TTC549 (cell line): ENCODE results near the gene SMYD3.
"Not testable (repeated sequence)": the region's sequence is repeated elsewhere in the genome, so short reads cannot be mapped to it uniquely, and the experiment has no call there.

ENCODE experiments used
- FAIRE-seq: peaks from 2 replicates; lab custom pipeline; 2012; peaks lifted over from hg19 to GRCh38; lab: Jason Lieb, UNC

The SMYD3 gene

DNA sequence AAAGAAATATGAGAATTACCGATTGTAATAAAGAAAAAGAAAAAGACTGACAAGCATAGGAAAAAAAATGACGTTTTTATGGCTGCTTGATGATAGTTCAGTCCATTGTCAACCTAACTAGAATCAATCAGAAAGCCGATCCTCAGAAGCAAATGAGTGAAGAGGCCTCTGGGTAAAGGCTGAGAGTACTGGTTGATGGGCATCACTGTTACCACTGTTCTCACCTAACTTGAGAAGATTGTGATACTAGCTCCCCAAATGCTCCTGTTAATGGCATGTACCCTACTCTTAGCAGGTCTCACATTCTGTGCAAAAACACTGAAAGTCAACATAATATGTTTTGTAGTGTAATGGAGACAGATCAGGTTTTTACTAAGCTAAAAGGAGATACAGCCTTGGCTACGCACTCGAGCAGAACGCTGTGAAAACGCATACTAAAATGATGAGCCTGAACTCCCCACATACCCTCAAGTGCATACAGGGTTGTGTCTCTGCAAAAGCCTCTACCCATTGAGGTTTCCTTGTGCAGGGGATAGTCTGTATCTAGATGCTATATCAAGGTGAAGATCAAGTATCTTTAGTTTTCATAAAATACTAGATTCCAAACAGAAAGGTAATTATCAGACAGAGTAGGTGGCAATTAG lies 554.6 kb downstream of the SMYD3 start:
- FAIRE-seq = no peak

- FAIRE-seq = no peak
Observed at GRCh38 chr1:245948786-245949185, 558.3 kb downstream of the SMYD3 start.

- no peak for FAIRE-seq
Observed at GRCh38 chr1:245946905-245947304, 560.2 kb downstream of the SMYD3 start.

- FAIRE-seq = not testable (repeated sequence)
Observed at GRCh38 chr1:245945136-245945535, 561.9 kb downstream of the SMYD3 start.

- no peak for FAIRE-seq
Observed at GRCh38 chr1:245942856-245943255, 564.2 kb downstream of the SMYD3 start.

- not testable (repeated sequence) for FAIRE-seq
Observed at GRCh38 chr1:245941771-245942170, 565.3 kb downstream of the SMYD3 start.

- no peak for FAIRE-seq
Observed at GRCh38 chr1:245939756-245940345, 567.2 kb downstream of the SMYD3 start.

DNA sequence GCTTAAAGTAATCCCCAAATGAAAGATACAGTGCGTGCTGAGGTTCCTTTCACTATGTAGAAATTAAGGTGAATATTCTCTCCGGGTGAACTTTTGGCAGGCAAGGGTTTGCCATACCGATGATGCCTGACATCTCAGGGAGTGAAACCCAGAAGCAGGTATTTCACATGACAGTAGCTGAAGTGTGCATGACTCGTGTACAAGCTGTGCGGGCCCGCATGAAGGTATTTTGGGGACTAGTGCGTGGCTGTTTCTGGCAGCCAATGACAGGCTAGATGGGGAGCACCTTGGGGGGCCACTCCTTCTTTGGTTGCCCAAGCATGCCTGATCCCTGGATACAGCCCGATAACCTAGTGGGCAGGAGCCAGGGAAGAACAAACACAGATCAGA lies 569.0 kb downstream of the SMYD3 start:
- FAIRE-seq = no peak

DNA sequence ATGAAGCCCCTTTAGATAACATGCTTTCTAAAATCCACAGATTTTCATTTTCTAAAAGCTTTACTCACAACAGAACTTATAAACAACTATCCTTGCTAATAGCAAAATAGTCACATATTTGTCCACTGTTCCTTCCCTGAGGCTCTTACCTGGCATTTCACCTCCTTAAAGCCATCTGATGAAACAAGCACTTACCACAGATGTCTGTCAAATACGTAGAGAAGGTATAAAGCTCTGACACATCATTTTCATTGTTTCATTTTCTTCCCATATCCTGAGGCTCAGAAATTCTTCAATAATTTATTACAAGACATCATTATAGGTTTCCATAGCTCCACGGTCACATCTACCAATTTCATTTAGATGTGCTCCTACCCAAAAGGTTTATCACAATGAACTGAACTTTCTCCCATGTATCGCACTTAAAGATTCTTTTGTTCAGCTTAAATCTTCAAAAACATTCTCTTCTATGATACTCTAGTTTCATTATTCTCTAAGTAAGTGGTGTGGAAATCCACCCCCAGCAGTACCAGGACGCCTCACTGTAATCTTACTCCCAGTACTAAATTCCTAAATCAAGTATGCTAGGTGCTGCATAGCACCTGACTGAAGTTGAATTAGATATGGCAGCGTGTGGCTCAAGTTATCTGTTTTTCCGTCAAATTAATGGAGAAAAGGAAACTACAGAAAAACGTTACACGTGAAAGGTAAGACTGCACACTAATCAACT lies 569.6 kb downstream of the SMYD3 start:
- FAIRE-seq = no peak

DNA sequence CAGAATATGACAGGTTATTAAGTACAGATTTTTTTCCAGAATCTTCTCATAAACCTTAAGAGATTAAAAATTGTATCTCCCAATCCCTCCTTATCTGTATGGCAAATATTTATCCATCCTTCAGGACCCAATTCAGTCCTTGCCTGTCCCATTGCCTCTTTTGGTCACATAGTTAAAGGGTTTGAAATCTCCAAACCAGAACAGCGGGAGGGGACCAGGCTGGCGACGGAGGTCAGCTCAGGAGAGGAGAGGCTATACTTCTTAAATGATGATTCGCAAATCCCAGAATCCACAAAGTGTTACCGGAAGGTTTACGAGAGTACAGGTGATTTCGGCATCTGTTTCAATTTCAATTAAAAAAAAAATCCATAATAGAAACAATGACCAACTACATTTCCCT lies 572.7 kb downstream of the SMYD3 start:
- no peak for FAIRE-seq

- no peak for FAIRE-seq
Observed at GRCh38 chr1:245933431-245934045, 573.5 kb downstream of the SMYD3 start.

- no peak for FAIRE-seq
Observed at GRCh38 chr1:245932302-245932972, 574.6 kb downstream of the SMYD3 start.

- no peak for FAIRE-seq
Observed at GRCh38 chr1:245931450-245931849, 575.6 kb downstream of the SMYD3 start.

DNA sequence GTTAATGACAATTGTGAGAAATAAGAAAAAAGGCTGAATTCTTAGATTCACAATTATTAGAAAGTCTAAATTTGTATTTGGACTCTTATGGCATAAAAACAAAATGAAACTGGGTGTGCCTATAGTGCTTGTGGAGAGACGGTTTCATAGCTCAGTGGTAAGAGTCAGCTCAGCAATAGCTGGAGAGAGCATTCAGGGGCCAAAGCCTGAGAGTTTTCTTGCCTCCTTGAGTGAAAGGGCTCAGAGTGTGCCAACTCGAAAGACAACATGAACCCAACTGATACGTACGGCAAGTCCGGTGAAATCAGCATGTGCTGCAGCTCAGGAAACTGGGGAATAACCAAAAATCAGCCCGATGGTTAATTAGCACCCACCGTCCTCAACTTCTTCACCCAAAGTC lies 577.9 kb downstream of the SMYD3 start:
- FAIRE-seq = no peak

DNA sequence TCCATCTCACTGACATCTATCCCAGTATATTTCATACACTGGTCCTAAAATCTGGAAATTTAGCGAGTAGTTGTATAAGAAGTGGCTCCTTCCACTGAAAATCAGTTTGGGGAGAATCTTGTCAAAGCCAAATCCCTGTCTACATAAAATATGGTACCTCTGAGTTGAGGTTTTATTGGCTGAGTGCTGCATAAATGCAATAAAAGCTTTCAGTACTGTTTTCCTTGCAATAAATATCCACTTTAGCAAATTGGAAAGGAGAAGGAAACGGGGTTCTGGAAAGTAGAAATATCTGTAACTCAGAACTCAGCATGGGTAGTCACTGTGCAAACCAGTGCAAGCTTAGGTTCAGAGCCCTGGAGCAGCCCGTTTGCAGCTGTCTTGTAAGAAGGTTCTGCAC lies 580.2 kb downstream of the SMYD3 start:
- FAIRE-seq = no peak

GRCh38 chr1:245923215-245923614 lies 583.9 kb downstream of the SMYD3 start:
- FAIRE-seq = no peak

DNA sequence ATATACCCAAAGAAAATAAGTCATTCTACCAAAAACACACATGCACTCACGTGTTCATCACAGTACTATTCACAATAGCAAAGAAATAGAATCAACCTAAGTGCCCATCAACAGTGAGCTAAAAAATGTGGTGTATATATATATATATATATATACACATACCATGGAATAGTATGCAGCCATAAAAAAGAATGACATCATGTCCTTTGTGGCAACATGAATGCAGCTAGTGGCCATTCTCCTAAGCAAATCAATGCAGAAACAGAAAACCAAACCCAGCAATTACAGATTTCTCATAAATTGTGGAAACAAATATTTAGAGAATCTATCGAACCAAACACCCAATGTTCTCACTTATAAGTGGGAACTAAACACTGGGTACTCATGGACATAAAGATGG lies 585.7 kb downstream of the SMYD3 start:
- no peak for FAIRE-seq

GRCh38 chr1:245917403-245917802 lies 589.7 kb downstream of the SMYD3 start:
- no peak for FAIRE-seq

DNA sequence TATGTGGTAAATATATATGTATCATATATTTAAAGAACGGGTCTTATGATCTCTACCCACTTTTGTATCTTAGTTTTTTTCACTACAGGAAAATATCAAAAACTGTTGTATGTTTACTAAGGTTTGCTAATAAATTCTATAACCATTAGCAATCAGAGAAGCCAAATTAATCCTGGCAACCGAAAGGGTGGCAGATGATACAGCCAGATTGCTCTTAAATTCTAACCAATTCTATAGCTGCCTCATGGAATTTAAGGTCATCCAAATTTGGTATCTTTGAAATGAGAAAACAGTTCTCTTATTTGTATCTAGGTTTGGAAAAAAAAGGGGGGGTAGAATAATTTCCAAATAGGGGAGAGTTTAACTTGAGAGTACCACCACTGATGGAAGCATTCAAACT lies 591.2 kb downstream of the SMYD3 start:
- FAIRE-seq = peak; percentile 3

DNA sequence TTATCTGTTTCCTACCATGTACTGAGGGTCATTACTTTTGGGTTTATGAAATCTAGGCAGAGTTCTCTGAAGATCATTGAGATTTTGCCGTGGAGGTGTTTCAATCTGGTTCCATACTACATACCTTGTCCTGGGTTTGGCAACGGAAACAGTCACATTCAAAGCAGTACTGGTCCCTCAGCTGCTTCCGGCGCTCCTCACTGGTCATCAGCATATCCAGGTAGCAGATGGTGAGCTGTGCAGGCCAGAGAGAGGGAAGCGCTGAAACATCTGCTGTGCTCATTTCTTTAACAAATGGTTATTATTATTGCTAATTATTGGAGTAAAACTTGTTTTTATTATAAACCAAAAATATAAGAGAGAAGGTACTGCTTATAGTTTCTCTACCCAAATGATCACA lies 591.7 kb downstream of the SMYD3 start:
- no peak for FAIRE-seq

- FAIRE-seq = no peak
Observed at GRCh38 chr1:245908543-245908942, 598.5 kb downstream of the SMYD3 start.

- FAIRE-seq = no peak
Observed at GRCh38 chr1:245906207-245906606, 600.9 kb downstream of the SMYD3 start.

DNA sequence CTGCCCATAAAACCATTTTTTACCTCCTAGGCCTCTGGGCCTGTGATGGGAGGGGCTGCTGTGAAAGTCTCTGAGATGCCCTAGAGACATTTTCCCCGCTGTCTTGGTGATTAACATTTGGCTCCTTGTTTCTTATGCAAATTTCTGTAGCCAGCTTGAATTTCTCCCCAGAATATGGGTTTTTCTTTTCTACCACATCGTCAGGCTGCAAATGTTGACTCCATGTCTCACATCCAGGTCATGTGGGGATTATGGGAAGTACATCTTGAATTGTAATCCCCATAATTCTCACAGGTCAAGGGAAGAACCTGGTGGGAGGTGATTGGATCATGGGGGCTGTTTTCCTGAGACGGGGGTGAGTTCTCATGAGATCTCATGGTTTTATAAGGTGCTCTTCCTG lies 603.2 kb downstream of the SMYD3 start:
- no peak for FAIRE-seq
